ENCODE results near the gene MED13L. TPM values are rescaled to one million over a fixed set of nuclear protein-coding genes. Genes with fewer than 3 reads are reported as not detected.

MED13L gene
- polyA plus RNA-seq, 4 donors: 9.8 to 74.0 (median 14.3) TPM

GRCh38 chr12:116266168-116266601 is 11.3 kb downstream of the MED13L start:
- Histone ChIP-seq H3K4me1 (ENCODE audit: control insufficient read depth in 3 of 3, insufficient read depth in 2 of 3, low read depth in 1 of 3, low read length in 2 of 3) (peaks cover 4 to 29% (median 18%) of the 10 kb centered on the region in 3 donors), H3K9me3 (ENCODE audit: control insufficient read depth in 2 of 2, insufficient read depth in 1 of 2, low read depth in 1 of 2, low read length in 1 of 2) (no peaks in the 10 kb centered on the region), H3K27me3 (ENCODE audit: control insufficient read depth in 3 of 3, insufficient read depth in 3 of 3, low read length in 3 of 3) (no peaks in the 10 kb centered on the region), H3K27ac (ENCODE audit: low read depth in 1 of 3, low read length in 2 of 3) (no peak overlapping the region), H3K4me3 (ENCODE audit: low read depth in 1 of 3, low read length in 3 of 3) (no peak overlapping the region), H3K36me3 (ENCODE audit: control insufficient read depth in 3 of 3, insufficient read depth in 2 of 3, low read depth in 1 of 3, low read length in 3 of 3) (no peaks in the 10 kb centered on the region)
- no peak for DNase-seq
- 53 to 58% (median 57%) methylated on average over 3 of the region's 3 CpGs for WGBS, 3 donors
- FAIRE-seq: no peak

- no peaks in the 10 kb centered on the region for H3K36me3 ChIP-seq (ENCODE audit: control insufficient read depth in 3 of 3, insufficient read depth in 2 of 3, low read depth in 1 of 3, low read length in 3 of 3)
- no peaks in the 10 kb centered on the region for H3K27me3 ChIP-seq (ENCODE audit: control insufficient read depth in 3 of 3, insufficient read depth in 3 of 3, low read length in 3 of 3)
- H3K9me3 ChIP-seq (ENCODE audit: control insufficient read depth in 2 of 2, insufficient read depth in 1 of 2, low read depth in 1 of 2, low read length in 1 of 2): no peaks in the 10 kb centered on the region
- no peak overlapping the region for H3K4me3 ChIP-seq (ENCODE audit: low read depth in 1 of 3, low read length in 3 of 3)
- FAIRE-seq (no peak), DNase-seq (no peak)
- WGBS, 3 donors: 63 to 72% (median 70%) methylated on average over 7 of the region's 7 CpGs
- peaks cover 4 to 33% (median 18%) of the 10 kb centered on the region in 3 donors for H3K4me1 ChIP-seq (ENCODE audit: control insufficient read depth in 3 of 3, insufficient read depth in 2 of 3, low read depth in 1 of 3, low read length in 2 of 3)
- no peak overlapping the region for H3K27ac ChIP-seq (ENCODE audit: low read depth in 1 of 3, low read length in 2 of 3)
Observed at GRCh38 chr12:116265351-116266147, 11.9 kb downstream of the MED13L start.

- no peaks in the 10 kb centered on the region for H3K27me3 ChIP-seq (ENCODE audit: control insufficient read depth in 3 of 3, insufficient read depth in 3 of 3, low read length in 3 of 3)
- H3K36me3 ChIP-seq (ENCODE audit: control insufficient read depth in 3 of 3, insufficient read depth in 2 of 3, low read depth in 1 of 3, low read length in 3 of 3): no peaks in the 10 kb centered on the region
- peaks cover 4 to 33% (median 18%) of the 10 kb centered on the region in 3 donors for H3K4me1 ChIP-seq (ENCODE audit: control insufficient read depth in 3 of 3, insufficient read depth in 2 of 3, low read depth in 1 of 3, low read length in 2 of 3)
- no peak overlapping the region for H3K27ac ChIP-seq (ENCODE audit: low read depth in 1 of 3, low read length in 2 of 3)
- no peaks in the 10 kb centered on the region for H3K9me3 ChIP-seq (ENCODE audit: control insufficient read depth in 2 of 2, insufficient read depth in 1 of 2, low read depth in 1 of 2, low read length in 1 of 2)
- H3K4me3 ChIP-seq (ENCODE audit: low read depth in 1 of 3, low read length in 3 of 3): no peak overlapping the region
- WGBS, 3 donors: 73 to 79% (median 75%) methylated on average over 2 of the region's 2 CpGs
- no peak for DNase-seq
- FAIRE-seq: no peak
Observed at GRCh38 chr12:116264525-116265070, 12.9 kb downstream of the MED13L start.

- no peak for FAIRE-seq
- Histone ChIP-seq H3K4me3 (ENCODE audit: low read depth in 1 of 3, low read length in 3 of 3) (no peak overlapping the region), H3K4me1 (ENCODE audit: control insufficient read depth in 3 of 3, insufficient read depth in 2 of 3, low read depth in 1 of 3, low read length in 2 of 3) (peaks cover 4 to 33% (median 18%) of the 10 kb centered on the region in 3 donors), H3K9me3 (ENCODE audit: control insufficient read depth in 2 of 2, insufficient read depth in 1 of 2, low read depth in 1 of 2, low read length in 1 of 2) (no peaks in the 10 kb centered on the region), H3K36me3 (ENCODE audit: control insufficient read depth in 3 of 3, insufficient read depth in 2 of 3, low read depth in 1 of 3, low read length in 3 of 3) (no peaks in the 10 kb centered on the region), H3K27ac (ENCODE audit: low read depth in 1 of 3, low read length in 2 of 3) (peak overlapping the region in 1 of 3 donors; percentile 20), H3K27me3 (ENCODE audit: control insufficient read depth in 3 of 3, insufficient read depth in 3 of 3, low read length in 3 of 3) (no peaks in the 10 kb centered on the region)
- WGBS, 3 donors: 12 to 49% (median 32%) methylated on average over 2 of the region's 2 CpGs
- no peak for DNase-seq
Observed at GRCh38 chr12:116263844-116264243, 13.6 kb downstream of the MED13L start.

GRCh38 chr12:116263431-116263830 is 14.1 kb downstream of the MED13L start:
- FAIRE-seq (no peak), DNase-seq (no peak)
- 19 to 48% (median 47%) methylated on average over 1 of the region's 1 CpG for WGBS, 3 donors
- Histone ChIP-seq H3K27ac (ENCODE audit: low read depth in 1 of 3, low read length in 2 of 3) (peak overlapping the region in 1 of 3 donors; percentile 20), H3K9me3 (ENCODE audit: control insufficient read depth in 2 of 2, insufficient read depth in 1 of 2, low read depth in 1 of 2, low read length in 1 of 2) (no peaks in the 10 kb centered on the region), H3K27me3 (ENCODE audit: control insufficient read depth in 3 of 3, insufficient read depth in 3 of 3, low read length in 3 of 3) (no peaks in the 10 kb centered on the region), H3K4me3 (ENCODE audit: low read depth in 1 of 3, low read length in 3 of 3) (no peak overlapping the region), H3K4me1 (ENCODE audit: control insufficient read depth in 3 of 3, insufficient read depth in 2 of 3, low read depth in 1 of 3, low read length in 2 of 3) (peaks cover 4 to 33% (median 18%) of the 10 kb centered on the region in 3 donors), H3K36me3 (ENCODE audit: control insufficient read depth in 3 of 3, insufficient read depth in 2 of 3, low read depth in 1 of 3, low read length in 3 of 3) (no peaks in the 10 kb centered on the region)

- FAIRE-seq (no peak), DNase-seq (no peak)
- Histone ChIP-seq H3K4me3 (ENCODE audit: low read depth in 1 of 3, low read length in 3 of 3) (no peak overlapping the region), H3K27ac (ENCODE audit: low read depth in 1 of 3, low read length in 2 of 3) (no peak overlapping the region), H3K27me3 (ENCODE audit: control insufficient read depth in 3 of 3, insufficient read depth in 3 of 3, low read length in 3 of 3) (no peaks in the 10 kb centered on the region), H3K4me1 (ENCODE audit: control insufficient read depth in 3 of 3, insufficient read depth in 2 of 3, low read depth in 1 of 3, low read length in 2 of 3) (peaks cover 2 to 30% (median 20%) of the 10 kb centered on the region in 3 donors), H3K36me3 (ENCODE audit: control insufficient read depth in 3 of 3, insufficient read depth in 2 of 3, low read depth in 1 of 3, low read length in 3 of 3) (no peaks in the 10 kb centered on the region), H3K9me3 (ENCODE audit: control insufficient read depth in 2 of 2, insufficient read depth in 1 of 2, low read depth in 1 of 2, low read length in 1 of 2) (no peaks in the 10 kb centered on the region)
- 93 to 95% (median 93%) methylated on average over 2 of the region's 2 CpGs for WGBS, 3 donors
Observed at GRCh38 chr12:116262741-116263140, 14.8 kb downstream of the MED13L start.

GRCh38 chr12:116261525-116262100 is 15.9 kb downstream of the MED13L start:
- Histone ChIP-seq H3K9me3 (ENCODE audit: control insufficient read depth in 2 of 2, insufficient read depth in 1 of 2, low read depth in 1 of 2, low read length in 1 of 2) (no peaks in the 10 kb centered on the region), H3K27me3 (ENCODE audit: control insufficient read depth in 3 of 3, insufficient read depth in 3 of 3, low read length in 3 of 3) (no peaks in the 10 kb centered on the region), H3K4me1 (ENCODE audit: control insufficient read depth in 3 of 3, insufficient read depth in 2 of 3, low read depth in 1 of 3, low read length in 2 of 3) (peaks cover 0 to 29% (median 12%) of the 10 kb centered on the region in 3 donors), H3K36me3 (ENCODE audit: control insufficient read depth in 3 of 3, insufficient read depth in 2 of 3, low read depth in 1 of 3, low read length in 3 of 3) (no peaks in the 10 kb centered on the region), H3K27ac (ENCODE audit: low read depth in 1 of 3, low read length in 2 of 3) (no peak overlapping the region), H3K4me3 (ENCODE audit: low read depth in 1 of 3, low read length in 3 of 3) (no peak overlapping the region)
- 27 to 31% (median 31%) methylated on average over 4 of the region's 4 CpGs for WGBS, 3 donors
- FAIRE-seq (no peak), DNase-seq (no peak)

- H3K27ac ChIP-seq (ENCODE audit: low read depth in 1 of 3, low read length in 2 of 3): no peak overlapping the region
- no peaks in the 10 kb centered on the region for H3K36me3 ChIP-seq (ENCODE audit: control insufficient read depth in 3 of 3, insufficient read depth in 2 of 3, low read depth in 1 of 3, low read length in 3 of 3)
- H3K27me3 ChIP-seq (ENCODE audit: control insufficient read depth in 3 of 3, insufficient read depth in 3 of 3, low read length in 3 of 3): no peaks in the 10 kb centered on the region
- WGBS, 3 donors: 87 to 92% (median 90%) methylated on average over 9 of the region's 9 CpGs
- no peaks in the 10 kb centered on the region for H3K9me3 ChIP-seq (ENCODE audit: control insufficient read depth in 2 of 2, insufficient read depth in 1 of 2, low read depth in 1 of 2, low read length in 1 of 2)
- DNase-seq (no peak), FAIRE-seq (no peak)
- no peak overlapping the region for H3K4me3 ChIP-seq (ENCODE audit: low read depth in 1 of 3, low read length in 3 of 3)
- H3K4me1 ChIP-seq (ENCODE audit: control insufficient read depth in 3 of 3, insufficient read depth in 2 of 3, low read depth in 1 of 3, low read length in 2 of 3): peaks cover 0 to 24% (median 9%) of the 10 kb centered on the region in 3 donors
Observed at GRCh38 chr12:116259800-116260577, 17.5 kb downstream of the MED13L start.

All from small intestine (tissue), 7 donors.